Calu3 (cell line): ENCODE data around the gene PARN. TPM values are rescaled to one million over a fixed set of nuclear protein-coding genes. Genes with fewer than 3 reads are reported as not detected.

Experiments
- BruUV-seq: library from RNA; stranded (reverse); fragments of 400-500 nt; replicated peaks from 2 replicates; lab custom pipeline; 2021; lab: Mats Ljungman, UMichigan
- CTCF ChIA-PET: fragments of 300-600 bp; sonication (Branson Sonifier 250); formaldehyde crosslinking; loops from one replicate; lab custom pipeline; 2022; ENCODE audit warnings: antibody characterized with exemption; lab: Charles Lee
- DNase-seq: peaks from one replicate; pipeline ENCODE4 v3.0.0; 2022
- H3K27ac Mint-ChIP-seq: one replicate; pipeline ENCODE4 v1.8.0; 2022; ENCODE audit warnings: mixed read lengths; ENCODE audit not compliant: unreplicated experiment
- H3K27me3 Mint-ChIP-seq: one replicate; pipeline ENCODE4 v1.8.0; 2022; ENCODE audit warnings: mixed read lengths; ENCODE audit not compliant: unreplicated experiment
- H3K36me3 Mint-ChIP-seq: one replicate; pipeline ENCODE4 v1.8.0; 2022; ENCODE audit warnings: mild to moderate bottlenecking, moderate library complexity, mixed read lengths; ENCODE audit not compliant: insufficient read depth, unreplicated experiment
- H3K4me1 Mint-ChIP-seq: one replicate; pipeline ENCODE4 v1.8.0; 2022; ENCODE audit warnings: mild to moderate bottlenecking, low read depth, mixed read lengths; ENCODE audit not compliant: unreplicated experiment
- H3K4me3 Mint-ChIP-seq: one replicate; pipeline ENCODE4 v1.8.0; 2022; ENCODE audit warnings: mild to moderate bottlenecking, low read depth, moderate library complexity, mixed read lengths; ENCODE audit not compliant: unreplicated experiment
- H3K9me3 Mint-ChIP-seq: one replicate; pipeline ENCODE4 v1.8.0; 2022; ENCODE audit warnings: low read depth, mixed read lengths; ENCODE audit not compliant: unreplicated experiment
- intact Hi-C: fragments of 100-400 bp; cut with micrococcal nuclease; formaldehyde crosslinking; loops from one replicate; pipeline ENCODE4 v1.10.0; 2022; ENCODE audit not compliant: unreplicated experiment
- total RNA-seq: library from RNA; stranded (reverse); gene quantifications from 2 replicates; pipeline ENCODE4 v1.2.3, GENCODE V29; 2022
- TF ChIP-seq, protein P1 (sequence below): fragments of 200-600 bp; IDR thresholded peaks from one replicate; pipeline ENCODE4 v1.8.0; 2022; ENCODE audit warnings: antibody characterized with exemption; ENCODE audit not compliant: unreplicated experiment

The PARN gene
- total RNA-seq, 1 experiment from 2014 or later, result 59.1 TPM

DNA sequence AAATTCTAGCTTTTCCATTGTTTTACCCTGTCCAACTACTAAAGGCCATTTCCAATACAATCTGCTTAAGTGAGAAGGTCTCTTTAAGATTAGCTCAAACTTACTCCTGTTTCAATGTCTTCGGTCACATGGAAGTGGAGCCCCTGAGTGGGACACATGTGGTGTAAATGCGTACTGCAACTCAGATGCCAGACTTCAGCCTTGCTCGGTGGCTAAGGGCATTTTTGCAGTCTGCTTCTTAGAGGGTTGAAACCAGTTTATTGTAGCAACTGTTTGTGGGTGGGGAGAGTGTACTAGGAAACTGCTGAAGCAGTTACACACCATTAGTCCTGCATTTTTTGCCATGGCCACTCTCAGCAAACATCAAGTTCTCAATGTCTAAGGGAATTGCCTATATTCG is 140.6 kb downstream of the PARN start:
- CTCF ChIA-PET, result interaction anchor here (2.0 kb wide), 1 partner anchor 8 kb away, joined by 8 read pairs; no protein-coding TSS in a partner anchor
- intact Hi-C loops, result loop anchor here (5.0 kb wide), 4 partner anchors 38 to 187 kb away; no protein-coding TSS in a partner anchor
- H3K9me3 Mint-ChIP-seq, result no peaks in the 10 kb centered on the region
- no peak overlapping the region for H3K27ac Mint-ChIP-seq
- BruUV-seq, result no TSS peak
- DNase-seq, result peak; percentile 27
- no peak overlapping the region for H3K4me3 Mint-ChIP-seq
- TF ChIP-seq, protein P1, sequence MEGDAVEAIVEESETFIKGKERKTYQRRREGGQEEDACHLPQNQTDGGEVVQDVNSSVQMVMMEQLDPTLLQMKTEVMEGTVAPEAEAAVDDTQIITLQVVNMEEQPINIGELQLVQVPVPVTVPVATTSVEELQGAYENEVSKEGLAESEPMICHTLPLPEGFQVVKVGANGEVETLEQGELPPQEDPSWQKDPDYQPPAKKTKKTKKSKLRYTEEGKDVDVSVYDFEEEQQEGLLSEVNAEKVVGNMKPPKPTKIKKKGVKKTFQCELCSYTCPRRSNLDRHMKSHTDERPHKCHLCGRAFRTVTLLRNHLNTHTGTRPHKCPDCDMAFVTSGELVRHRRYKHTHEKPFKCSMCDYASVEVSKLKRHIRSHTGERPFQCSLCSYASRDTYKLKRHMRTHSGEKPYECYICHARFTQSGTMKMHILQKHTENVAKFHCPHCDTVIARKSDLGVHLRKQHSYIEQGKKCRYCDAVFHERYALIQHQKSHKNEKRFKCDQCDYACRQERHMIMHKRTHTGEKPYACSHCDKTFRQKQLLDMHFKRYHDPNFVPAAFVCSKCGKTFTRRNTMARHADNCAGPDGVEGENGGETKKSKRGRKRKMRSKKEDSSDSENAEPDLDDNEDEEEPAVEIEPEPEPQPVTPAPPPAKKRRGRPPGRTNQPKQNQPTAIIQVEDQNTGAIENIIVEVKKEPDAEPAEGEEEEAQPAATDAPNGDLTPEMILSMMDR, result peak; percentile 30
- H3K4me1 Mint-ChIP-seq, result peaks cover 37% of the 10 kb centered on the region
- no peaks in the 10 kb centered on the region for H3K27me3 Mint-ChIP-seq
- no peaks in the 10 kb centered on the region for H3K36me3 Mint-ChIP-seq

DNA sequence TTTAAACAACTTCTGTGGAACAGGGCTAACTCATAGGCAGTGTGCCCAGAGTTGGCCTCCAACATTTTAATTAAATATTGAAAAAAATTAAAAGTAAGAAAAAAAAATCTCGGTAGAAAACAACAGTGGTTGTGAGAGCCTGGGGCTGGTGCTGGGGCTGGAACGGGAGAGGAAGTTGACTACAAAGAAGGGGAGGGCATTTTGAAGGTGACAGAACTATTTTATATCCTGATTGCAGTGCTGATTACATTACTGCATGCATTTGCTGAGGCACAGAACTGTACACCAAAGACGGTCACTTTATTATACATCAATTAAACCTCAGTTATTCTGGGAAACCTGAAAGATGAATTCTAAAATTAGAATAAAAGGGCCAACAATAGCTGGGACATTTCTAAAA is 142.5 kb downstream of the PARN start:
- no TSS peak for BruUV-seq
- no peak for DNase-seq
- TF ChIP-seq, protein P1, result no peak
- intact Hi-C loops, result loop anchor here (5.0 kb wide), 4 partner anchors 40 to 185 kb away; no protein-coding TSS in a partner anchor
- H3K4me1 Mint-ChIP-seq, result peaks cover 43% of the 10 kb centered on the region
- no peaks in the 10 kb centered on the region for H3K27me3 Mint-ChIP-seq
- H3K4me3 Mint-ChIP-seq, result no peak overlapping the region
- H3K27ac Mint-ChIP-seq, result no peak overlapping the region
- H3K9me3 Mint-ChIP-seq, result no peaks in the 10 kb centered on the region
- peaks cover 1% of the 10 kb centered on the region for H3K36me3 Mint-ChIP-seq
- CTCF ChIA-PET, result interaction anchor here (1.4 to 2.0 kb wide), 3 partner anchors 10 to 14 kb away, joined by 3 to 8 read pairs (median 5); no protein-coding TSS in a partner anchor

DNA sequence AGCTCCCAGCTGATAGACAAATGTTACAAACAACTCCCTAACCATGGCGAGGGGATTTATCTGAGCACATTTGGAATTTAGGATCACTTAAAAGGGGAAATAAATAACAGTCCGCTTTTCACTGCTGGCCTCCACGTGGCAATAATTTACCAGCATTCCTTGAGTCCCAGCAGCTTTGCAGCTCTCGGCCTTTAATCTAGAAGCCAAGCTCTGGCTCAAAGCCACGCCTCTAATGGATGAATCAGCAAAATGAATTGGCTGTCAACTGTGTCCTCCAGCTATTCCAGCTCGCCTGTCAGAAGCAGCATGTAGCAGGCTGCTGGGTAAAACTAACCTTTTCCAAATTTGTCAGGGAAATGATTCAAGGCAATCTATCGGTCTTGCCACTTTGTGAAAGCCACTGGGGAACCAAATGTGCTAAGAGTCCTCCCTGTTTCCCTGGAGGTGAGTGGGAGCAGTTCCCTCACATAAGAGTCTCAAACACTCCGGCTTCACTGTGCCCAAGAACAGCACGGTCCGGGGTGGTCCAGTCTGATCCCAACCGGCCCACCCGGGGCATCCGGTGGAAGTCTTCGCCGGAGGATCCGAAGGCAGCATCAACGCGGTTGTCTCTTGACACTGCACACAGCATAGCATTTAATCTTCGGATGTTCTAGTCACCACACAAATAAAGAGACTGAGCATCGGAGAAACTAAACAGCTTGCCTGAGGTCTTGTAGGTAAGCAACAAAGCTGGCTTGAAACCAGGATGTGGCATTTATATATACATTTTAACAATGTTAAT is 143.3 kb downstream of the PARN start:
- no peaks in the 10 kb centered on the region for H3K9me3 Mint-ChIP-seq
- TF ChIP-seq, protein P1, result no peak
- DNase-seq, result peak; percentile 79
- peak overlapping the region; percentile 40 for H3K4me3 Mint-ChIP-seq
- H3K27ac Mint-ChIP-seq, result peak overlapping the region; percentile 40
- no peaks in the 10 kb centered on the region for H3K27me3 Mint-ChIP-seq
- no TSS peak for BruUV-seq
- peaks cover 43% of the 10 kb centered on the region for H3K4me1 Mint-ChIP-seq
- peaks cover 10% of the 10 kb centered on the region for H3K36me3 Mint-ChIP-seq
- intact Hi-C loops, result loop anchor here (5.0 kb wide), 4 partner anchors 39 to 184 kb away; no protein-coding TSS in a partner anchor
- CTCF ChIA-PET, result interaction anchor here (0.6 to 1.5 kb wide), 8 partner anchors 9 to 567 kb away, joined by 3 to 6 read pairs (median 4); partner anchors contain the start of gene ERCC4

DNA sequence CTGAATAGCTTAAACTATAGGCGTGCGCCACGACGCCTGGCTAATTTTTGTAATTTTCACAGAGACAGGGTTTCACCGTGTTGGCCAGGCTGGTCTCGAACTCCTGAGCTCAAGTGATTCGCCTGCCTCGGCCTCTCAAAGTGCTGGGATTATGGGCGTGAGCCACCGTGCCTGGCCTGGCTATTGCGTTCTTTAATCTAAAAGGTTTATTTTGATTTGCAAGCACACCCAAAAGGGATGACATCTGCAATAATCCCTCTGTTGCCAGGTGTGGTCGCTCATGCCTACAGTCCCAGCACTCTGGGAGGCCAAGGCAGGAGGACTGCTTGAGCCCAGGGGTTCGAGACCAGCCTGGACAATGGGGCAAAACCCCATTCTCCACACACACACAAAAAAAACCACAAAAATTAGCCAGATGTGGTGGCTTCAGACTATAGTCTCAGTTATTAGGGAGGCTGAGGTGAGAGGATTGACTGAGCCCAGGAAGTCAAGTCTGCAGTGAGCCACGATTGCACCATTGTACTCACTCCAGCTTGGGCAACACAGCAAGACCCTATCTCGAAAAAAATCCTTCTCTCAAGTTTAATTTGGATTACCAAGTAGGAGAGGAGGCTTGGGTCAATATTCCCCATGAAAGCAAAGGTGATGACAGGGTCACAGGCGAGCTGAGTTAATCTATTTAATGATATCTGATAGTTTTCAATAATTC is 144.1 kb downstream of the PARN start:
- no peaks in the 10 kb centered on the region for H3K27me3 Mint-ChIP-seq
- no TSS peak for BruUV-seq
- TF ChIP-seq, protein P1, result no peak
- H3K4me3 Mint-ChIP-seq, result no peak overlapping the region
- H3K4me1 Mint-ChIP-seq, result peaks cover 43% of the 10 kb centered on the region
- intact Hi-C loops, result loop anchor here (5.0 kb wide), 4 partner anchors 39 to 184 kb away; no protein-coding TSS in a partner anchor
- H3K9me3 Mint-ChIP-seq, result no peaks in the 10 kb centered on the region
- H3K27ac Mint-ChIP-seq, result peak overlapping the region; percentile 40
- DNase-seq, result no peak
- peaks cover 10% of the 10 kb centered on the region for H3K36me3 Mint-ChIP-seq
- CTCF ChIA-PET, result interaction anchor here (0.7 to 1.5 kb wide), 7 partner anchors 8 to 566 kb away, joined by 3 to 6 read pairs (median 3); partner anchors contain the start of gene ERCC4
